ENCODE results near the gene GLDC.
"Not testable (repeated sequence)": the region's sequence is repeated elsewhere in the genome, so short reads cannot be mapped to it uniquely, and the experiment has no call there.

The GLDC gene

GRCh38 chr9:6645355-6646292 lies at the start of gene GLDC:
Gene GLDC (minus strand): TSS chr9:6645729. CDS start chr9:6645499, 230 bp downstream.
- DNase-seq, result no peak

- DNase-seq, result no peak
Observed at GRCh38 chr9:6692881-6693361, 47.4 kb upstream of the GLDC start.

DNA sequence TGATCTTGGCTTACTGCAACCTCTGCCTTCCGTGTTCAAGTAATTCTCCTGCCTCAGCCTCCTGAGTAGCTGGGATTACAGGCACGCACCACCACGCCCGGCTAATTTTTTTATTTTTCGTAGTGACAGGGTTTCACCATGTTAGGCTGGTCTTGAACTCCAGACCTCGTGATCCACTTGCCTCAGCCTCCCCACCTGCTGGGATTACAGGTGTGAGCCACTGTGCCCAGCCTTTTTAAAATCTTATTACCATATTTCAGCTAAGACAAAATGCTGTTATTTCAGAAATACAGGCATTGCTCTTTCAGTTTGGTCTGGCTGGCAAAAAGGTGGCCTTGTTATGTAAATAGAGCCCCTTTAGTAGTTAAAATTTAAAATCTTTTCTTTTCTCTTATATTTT lies 46.9 kb upstream of the GLDC start:
- no peak for DNase-seq

DNA sequence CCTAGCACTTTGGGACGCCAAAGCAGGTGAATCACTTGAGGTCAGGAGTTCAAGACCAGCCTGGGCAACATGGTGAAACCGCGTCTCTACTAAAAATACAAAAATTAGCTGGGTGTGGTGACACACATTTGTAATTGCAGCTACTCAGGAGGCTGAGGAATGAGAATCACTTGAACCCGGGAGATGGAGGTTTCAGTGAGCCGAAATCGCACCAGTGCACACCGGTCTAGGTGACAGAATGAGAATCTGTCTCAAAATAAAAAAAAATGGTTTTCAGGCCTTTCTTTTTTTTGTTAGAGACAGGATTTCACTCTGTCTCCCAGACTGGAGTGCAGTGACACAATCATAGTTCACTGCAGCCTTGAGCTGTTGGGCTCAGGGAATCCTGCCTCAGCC lies 45.1 kb upstream of the GLDC start:
- DNase-seq, result not testable (repeated sequence)

- no peak for DNase-seq
Observed at GRCh38 chr9:6689893-6690674, 44.6 kb upstream of the GLDC start.

DNA sequence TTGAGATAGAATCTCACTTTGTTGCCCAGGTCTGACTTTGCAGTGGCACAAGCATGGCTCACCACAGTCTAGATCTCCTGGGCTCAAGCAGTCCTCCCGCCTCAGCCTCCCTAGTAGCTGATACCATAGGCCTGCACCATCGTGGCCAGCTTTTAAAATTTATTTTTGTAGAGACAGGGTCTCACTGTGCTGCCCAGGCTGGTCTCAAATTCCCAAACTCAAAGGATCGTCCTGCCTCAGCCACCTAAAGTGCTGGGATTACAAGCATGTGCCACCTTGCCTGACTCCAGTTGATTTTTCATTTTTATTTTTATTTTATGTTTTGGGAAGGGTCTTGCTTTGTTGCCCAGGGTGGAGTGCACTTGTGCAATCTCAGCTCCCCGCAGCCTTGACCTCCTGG lies 41.7 kb upstream of the GLDC start:
- DNase-seq, result no peak

DNA sequence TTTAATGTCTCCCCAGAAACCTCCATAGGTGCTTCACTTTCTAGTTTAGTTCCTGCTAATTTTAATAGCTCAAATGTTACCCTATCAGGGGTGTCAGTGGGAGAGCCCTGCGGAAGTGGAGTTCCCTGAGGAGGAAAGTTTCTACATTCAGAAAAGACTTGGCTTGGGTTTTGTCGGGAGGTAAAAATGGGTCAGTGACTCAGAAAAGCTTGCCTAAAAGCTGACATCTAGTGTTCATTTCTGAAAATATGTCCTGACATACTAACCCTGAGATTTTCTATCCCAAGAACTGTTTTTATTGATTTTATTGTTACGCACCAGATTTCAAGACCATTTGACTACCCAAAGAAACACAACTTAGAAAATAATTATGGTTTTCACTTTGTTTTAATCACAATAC lies 40.9 kb upstream of the GLDC start:
- DNase-seq, result peak; percentile 28 to 44

DNA sequence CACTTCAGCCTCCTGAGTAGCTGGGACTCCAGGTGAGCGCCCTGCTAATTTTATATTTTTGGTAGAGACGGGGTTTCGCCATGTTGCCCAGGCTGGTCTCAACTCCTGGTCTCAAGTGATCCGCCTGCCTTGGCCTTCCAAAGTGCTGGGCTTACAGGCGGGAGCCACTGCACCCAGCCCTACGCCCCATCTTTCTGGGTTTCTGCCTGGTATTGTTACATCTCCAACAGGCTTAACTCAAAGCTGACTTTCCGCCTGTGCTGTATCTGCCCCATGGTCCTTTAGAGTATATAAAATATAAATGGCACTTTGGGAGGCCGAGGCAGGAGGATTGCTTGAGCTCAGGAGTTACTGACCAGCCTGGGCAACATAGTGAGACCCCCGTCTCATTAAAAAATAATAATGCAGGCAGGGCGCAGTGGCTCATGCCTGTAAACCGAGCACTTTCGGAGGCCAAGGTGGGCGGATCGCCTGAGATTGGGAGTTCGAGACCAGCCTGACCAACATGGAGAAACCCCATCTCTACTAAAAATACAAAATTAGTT lies 36.5 kb upstream of the GLDC start:
- no peak for DNase-seq

- peak; percentile 81 to 87 for DNase-seq
Observed at GRCh38 chr9:6681147-6681956, 35.8 kb upstream of the GLDC start.

- DNase-seq, result peak; percentile 24 to 41
Observed at GRCh38 chr9:6680797-6681146, 35.2 kb upstream of the GLDC start.

GRCh38 chr9:6677803-6678202 lies 32.3 kb upstream of the GLDC start:
- no peak for DNase-seq

DNA sequence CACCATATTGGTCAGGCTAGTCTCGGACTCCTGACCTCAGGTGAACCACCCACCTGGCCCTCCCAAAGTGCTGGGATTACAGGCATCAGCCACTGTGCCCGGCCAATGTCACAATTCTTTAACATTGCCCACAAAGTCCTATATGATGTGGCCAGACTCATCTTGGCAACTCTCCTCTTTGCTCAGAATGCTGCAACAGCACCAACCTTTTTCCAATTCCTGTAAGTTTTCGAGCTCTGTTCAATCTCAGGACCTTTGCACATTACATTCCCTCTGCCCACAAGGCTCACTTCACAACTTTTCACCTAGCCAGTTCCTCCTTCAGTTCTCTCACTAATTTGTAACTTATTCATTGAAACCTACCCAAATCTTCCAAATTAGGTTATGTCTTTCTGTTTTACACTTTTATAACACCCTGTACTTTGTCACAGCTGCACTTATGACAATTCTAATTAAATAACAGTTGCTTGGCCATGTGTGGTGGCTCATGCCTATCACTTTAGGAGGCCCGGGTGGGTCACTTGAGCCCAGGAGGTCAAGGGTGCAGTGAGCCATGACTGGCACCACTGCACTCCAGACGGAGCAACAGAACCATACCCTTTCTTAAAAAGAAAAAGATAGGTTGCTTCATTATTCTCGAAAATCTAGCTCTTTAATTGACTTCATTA lies 30.9 kb upstream of the GLDC start:
- DNase-seq, result no peak

- DNase-seq, result no peak
Observed at GRCh38 chr9:6675268-6675667, 29.7 kb upstream of the GLDC start.

DNA sequence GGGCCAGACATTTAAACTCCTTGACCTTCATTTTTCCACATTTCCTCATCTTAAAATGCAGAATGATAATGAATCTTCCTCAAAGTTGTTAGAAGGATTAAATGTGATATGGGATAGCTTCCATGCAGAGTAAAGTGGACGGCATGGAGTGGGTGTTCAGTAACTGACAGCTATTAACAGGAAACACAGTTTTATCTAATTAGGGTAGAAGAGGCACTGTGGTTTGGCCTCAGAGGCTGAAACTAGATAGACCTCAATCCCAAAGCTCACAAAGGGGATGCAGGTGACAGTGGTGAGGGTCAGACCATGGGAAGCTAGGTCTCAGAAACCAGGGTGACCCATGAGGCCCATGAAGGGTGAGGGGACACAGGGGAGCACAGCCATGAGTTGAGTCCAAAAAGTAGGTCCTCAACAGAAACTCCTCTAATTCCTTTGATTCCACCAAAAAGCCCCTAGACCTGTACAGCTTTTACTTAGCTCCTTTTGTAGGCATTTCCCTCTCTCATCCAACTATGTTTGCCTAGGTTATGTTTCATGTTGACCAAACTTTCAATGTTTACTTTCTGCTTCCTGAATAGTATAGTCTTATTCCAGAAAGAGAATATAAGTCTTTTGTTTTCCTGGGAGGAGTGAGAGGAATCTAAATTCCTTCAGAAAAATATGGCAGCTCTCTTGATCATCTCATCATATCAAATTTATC lies 27.9 kb upstream of the GLDC start:
- no peak for DNase-seq

DNA sequence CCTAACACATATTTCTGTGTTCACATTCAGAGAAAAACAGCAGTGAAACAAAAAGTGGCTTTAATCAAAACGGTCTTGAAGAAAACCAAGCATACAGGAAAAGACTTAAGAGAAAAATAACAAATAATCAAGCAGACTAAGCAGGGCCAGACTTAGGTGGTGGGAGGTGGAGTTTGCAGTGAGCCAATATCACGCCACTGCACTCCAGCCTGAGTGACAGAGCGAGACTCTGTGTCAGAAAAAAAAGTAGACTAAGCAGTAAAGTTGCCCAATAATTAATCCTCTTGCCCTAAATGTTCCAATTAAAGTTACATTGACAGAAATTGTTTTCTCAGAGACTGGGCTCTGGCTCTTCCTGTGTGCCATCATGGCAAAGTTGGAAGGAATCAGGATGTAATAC lies 26.6 kb upstream of the GLDC start:
- no peak for DNase-seq

DNA sequence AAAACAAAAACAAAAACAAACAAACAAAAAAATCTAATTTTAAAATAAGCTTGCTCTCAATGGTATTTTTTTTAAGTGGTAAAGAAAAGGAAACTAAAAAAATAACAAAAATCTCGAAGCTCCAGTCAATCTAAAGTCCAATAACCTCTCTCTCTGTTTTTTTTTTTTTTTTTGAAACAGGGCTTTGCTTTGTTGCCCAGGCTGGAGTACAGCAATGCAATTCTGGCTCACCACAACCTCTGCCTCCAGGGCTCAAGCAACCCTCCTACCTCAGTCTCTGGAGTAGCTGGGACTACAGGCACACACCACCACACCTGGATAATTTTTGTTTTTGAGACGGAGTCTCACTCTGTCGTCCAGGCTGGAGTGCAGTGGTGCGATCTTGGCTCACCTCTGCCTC lies 25.9 kb upstream of the GLDC start:
- no peak for DNase-seq

DNA sequence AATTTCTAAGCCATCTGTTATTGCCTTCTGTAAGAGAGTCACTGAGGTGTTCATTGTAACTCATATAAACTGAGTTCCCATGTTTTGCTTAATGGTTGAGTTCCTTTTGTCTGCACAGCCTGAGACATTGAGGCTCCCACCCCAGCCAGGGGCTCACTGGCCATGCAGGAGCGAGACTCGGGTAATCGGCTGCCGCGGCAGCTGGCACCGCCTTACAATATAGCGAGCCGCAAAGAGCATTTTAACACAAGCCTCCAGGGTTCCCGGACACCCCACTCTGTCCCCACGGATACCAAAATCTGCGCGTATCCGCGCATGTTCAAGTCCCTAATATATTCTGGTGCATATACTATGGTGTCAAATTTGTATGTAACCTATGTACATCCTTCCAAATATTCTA lies 24.4 kb upstream of the GLDC start:
- DNase-seq, result no peak

DNA sequence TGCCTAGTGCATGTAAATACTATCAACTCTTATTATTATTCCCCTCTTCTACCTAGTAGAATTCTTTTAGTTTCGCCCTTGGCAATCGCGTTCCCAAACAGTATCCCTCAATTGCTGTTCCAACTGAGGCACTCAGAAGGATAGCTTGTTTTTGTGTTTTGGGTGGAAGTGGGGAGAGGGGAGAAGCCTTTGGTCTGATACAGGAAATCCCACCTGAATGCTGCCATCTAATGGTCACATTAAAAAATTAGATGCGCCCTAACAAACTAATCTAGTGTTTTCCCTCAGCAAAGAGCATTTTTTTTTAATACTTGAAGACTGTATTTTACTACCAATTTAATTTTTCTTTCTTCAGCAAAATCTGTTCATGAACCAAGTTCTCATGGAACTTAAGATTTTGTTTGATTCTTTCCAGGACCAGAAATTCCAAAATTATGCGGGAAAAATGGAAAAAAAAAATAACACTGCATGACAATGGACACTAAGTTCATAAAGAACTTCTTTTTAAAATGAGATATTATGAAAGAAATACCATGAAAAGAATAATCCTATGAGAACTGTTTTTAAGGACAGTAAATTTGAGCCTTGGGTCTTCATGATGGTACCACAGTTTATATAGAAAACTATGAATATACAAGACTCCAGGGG lies 22.2 kb upstream of the GLDC start:
- peak; percentile 7 to 30 for DNase-seq

- DNase-seq, result no peak
Observed at GRCh38 chr9:6667080-6667479, 21.6 kb upstream of the GLDC start.

GRCh38 chr9:6665628-6666027 lies 20.1 kb upstream of the GLDC start:
- no peak for DNase-seq

DNA sequence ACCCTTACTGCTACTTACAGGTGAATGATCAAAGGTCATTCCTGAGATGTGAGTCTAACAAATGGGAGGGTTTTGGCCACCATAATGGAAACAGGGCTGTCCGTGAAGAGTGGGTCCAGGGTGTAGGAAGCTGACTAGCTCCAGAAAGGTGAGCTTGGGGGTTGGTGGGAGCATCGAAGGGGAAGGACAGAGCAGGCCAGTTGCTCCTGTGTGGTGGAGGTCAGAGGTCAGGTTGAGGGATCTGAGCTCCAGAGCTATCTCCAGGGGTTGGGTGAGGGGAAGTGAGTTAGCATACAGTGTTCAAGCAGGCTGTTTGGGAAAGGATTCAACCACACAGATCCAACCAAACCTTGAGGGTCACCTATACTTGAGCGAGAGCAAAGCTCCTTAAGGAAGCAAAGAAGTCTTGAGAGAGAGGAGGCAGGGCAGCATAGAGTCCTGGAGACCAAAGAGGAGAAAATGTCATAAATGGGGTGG lies 18.7 kb upstream of the GLDC start:
- no peak for DNase-seq

All from Kasumi-1 (cell line).